Measurements from ENCODE around the gene TGM2.

Gene TGM2

DNA sequence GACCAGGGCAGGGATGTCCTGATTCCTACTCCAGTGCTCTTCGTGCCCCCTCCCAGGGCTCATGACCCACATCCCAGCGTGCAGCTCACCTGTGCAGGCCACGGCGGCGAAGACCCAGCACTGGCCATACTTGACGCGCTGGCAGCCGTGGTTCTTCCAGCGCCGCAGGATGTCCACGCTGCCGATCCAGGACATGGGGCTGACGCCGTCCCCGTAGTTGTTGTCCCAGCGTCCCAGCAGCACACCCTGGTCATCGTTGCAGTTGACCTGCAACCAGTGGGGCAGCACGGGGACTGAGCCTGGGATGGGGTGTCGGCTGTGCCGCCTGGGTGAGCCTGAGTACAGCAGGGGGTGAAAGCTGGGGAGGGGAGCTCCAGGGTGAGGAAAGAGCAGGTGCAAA, 18.4 kb downstream of the TGM2 start:
- DNase-seq (ENCODE audit: insufficient read length, low spot score) (no peak), FAIRE-seq (peak; percentile 64)

DNA sequence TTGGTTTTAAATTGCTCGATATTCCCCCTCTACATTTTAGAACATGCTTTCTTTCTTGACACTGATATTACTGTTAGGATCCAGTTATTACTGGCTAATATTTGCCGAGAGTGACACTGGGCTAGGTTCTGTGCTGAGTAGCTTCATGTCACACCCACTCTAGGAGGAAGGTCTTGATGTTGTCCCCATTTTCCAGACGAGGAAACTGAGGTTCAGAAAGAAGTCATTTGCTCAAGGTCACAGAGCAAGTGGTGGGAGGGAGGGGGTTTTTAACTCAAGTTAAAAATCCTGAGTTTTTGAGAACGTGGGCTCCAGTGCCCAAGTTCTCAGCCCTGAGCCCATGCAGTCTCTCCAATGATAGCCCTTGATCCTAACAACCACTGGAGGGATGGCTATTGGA, 18.9 kb downstream of the TGM2 start:
- DNase-seq (ENCODE audit: insufficient read length, low spot score) (no peak), FAIRE-seq (peak; percentile 42)

DNA sequence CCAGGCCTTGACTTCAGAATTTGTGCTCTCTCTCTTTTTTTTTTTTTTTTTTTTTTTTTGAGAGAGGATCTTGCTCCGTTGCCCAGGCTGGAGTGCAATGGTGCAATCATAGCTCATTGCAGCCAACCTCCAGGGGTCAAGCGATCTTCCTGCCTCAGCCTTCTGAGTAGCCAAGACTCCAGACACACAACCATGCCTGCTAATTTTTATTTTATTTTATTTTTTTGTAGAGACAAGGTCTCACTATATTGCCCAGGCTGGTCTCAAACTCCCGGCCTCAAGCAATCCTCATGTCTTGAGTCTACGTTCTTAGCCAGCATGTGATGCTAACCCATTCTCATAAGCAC, 19.4 kb downstream of the TGM2 start:
- FAIRE-seq (no peak), DNase-seq (ENCODE audit: insufficient read length, low spot score) (no peak)

DNA sequence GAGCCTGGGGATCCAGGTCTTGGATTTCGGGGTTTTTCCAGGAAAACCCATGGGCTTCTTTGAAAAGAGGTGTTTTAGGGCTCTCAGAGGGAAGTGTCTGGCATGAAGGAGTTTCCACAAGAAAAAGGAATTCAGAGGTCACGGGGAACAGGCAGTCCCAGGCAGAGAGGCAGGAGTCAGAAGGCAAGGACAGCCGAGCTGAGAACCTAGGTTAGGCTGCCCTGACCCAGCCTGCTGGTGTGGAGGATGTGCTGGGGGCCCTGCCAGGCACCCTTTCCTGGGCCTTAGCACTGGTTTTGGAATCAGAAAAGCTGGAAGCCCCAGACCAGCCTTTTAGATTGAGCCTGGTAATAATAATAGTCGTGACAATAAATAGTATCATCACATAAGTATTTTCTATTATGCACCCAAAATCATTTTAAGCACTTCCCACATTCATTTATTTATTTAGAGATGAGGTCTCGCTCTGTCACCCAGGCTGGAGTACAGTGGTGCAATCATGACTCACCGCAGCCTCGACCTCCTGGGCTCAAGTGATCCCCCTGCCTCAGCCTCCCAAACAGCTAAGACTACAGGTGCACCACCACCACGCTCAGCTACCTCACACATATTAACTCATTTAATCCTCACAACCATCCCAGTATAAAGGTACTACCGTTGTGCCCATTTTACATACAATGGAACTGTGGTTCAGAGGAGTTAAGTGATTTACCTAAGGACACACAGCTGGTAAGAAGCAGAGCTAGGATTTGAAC, 19.9 kb downstream of the TGM2 start:
- DNase-seq (ENCODE audit: insufficient read length, low spot score) (no peak), FAIRE-seq (peak; percentile 73)

DNA sequence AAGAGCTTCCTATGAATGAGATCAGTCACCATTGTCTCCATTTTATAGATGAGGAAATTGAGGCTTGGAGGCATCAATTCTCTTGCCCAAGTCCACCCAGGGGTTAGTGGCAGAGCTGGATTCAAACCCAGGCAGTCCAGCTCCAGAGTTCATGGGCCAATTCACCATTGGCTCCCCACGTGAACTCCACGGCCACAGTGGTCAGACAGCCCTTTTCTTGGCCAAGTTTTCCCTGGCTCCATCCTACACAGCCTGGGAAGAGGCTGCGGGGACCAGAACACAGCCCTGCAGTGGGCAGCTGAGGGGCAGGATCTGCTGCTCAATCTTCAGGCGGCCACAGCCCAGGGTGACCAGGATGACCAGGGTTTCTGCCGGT, 20.5 kb downstream of the TGM2 start:
- FAIRE-seq, result no peak
- DNase-seq (ENCODE audit: insufficient read length, low spot score), result no peak

DNA sequence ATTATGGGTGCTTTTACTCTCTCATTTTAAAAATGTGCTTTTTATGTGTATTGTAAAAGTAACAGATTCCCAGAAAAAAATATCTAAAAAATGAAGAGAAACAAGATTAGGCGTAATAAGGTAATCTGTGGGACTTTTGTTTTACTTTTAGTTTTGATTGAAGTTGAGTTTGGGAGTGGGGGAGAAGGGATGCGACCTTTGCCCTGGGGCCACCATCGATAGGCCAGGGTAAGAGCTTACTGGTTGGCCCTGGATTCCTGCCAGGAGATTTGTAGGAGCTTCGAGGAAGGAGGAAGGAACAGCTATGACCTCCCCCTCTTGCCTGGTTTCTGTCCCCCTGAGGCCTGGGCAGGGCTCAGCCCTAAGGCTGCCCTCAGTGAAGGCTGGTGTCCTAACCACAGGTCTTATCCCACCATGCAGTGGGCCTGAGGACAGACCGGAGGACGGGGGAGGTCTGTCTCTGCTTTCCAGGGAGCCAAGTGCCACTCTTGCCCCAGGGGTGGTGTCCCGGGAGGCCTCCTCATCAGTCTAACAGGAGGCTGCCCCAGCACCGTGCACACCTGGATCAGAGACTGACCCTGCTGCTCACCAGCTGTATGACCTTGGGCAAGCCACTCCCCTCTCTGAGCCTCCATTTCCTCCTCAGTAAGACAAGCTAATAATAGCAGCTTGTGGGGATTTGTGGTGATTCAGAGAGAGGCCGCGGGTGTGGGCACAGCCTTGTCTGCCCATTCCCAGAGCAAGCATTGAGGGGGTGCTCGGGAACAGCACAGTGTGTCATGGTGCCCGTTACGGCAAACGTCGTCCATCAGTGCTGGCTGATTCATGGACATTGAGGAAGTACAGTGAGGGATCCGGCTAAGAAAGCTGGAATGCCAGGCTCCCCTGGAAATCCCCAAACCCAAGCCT, 21.2 kb downstream of the TGM2 start:
- peak; percentile 81 for DNase-seq (ENCODE audit: insufficient read length, low spot score)
- peak; percentile 97 for FAIRE-seq

DNA sequence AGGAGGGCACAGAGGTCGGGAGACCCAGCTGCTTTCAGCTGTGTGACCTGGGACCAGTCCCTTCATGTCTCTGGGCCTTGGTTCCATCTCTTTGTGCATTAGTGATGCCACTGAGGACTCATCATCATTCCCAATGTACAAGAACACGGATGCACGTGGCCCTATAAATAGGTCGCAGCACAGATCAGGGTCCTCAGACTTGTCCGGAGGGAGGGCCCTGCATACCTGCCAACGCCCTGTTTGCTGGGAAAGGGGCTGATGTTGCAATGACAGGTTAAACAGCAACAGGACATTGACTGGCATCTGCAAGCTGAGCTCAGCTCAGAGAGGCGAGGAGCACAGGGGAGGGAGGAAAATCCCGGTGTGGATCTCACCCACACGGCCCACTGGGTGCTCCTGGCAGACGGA, 21.8 kb downstream of the TGM2 start:
- peak; percentile 92 for FAIRE-seq

DNA sequence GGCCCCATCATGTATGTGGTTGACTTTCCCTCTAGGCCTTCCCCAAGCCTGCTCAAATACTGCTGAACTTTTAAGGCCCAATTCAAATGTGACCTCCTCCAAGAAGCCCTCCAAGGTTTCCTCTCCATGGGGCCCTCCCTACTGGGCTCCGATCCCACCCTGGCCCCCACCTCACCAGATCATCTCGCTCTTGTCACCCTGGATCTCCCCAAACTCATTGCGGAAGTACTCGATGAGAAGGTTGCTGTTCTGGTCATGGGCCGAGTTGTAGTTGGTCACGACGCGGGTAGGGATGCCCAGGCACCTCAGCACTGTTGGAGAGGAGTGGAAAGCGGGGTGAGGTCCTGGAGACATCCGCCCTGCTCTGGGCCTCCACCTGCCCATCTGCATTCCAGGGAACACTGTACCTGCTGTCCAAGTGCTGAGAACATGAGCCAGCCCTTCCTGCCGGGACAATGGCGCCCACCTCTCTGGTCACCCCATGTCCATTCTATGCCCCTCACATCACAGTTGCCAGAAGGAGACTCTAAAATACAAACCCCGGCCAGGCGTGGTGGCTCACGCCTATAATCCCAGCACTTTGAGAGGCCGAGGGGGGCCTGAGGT, 23.1 kb downstream of the TGM2 start:
- FAIRE-seq (peak; percentile 51), DNase-seq (ENCODE audit: insufficient read length, low spot score) (no peak)

More for the DNA sequence above, 21.8 kb downstream of the TGM2 start:
- no peak for DNase-seq (ENCODE audit: insufficient read length, low spot score)

DNA sequence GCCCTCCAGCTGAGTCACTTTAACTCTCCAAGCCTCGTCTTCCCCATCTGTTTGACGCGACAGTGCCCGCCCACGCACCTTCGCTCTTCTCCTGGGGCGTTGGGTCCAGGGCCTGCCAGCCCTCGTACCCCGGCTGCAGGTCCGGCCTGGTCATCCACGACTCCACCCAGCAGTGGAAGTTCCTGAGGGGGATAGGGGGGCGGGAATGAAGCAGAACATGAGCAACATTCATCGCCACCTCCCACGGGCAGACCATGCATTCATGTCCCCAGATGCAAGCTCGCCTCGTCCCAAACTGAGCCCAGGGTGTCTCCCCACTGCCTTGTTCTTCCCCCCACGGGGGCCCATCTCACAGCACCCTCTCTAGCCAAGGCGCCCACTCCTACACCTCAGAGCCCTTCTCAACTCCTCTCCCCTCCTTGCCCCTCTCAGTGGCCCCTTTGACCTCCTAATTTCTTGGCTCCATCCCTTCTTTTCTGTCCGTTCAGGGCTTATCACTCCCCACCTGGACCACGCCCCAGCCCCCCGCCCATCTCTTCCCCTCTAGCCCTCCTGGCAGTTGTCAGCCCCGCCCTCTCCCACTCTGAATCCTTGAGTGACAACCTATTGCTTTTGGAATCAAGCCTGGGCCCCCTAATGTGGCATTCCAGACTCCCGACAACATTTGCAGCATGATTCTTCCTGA, 23.7 kb downstream of the TGM2 start:
- DNase-seq (ENCODE audit: insufficient read length, low spot score) (no peak), FAIRE-seq (peak; percentile 38)

DNA sequence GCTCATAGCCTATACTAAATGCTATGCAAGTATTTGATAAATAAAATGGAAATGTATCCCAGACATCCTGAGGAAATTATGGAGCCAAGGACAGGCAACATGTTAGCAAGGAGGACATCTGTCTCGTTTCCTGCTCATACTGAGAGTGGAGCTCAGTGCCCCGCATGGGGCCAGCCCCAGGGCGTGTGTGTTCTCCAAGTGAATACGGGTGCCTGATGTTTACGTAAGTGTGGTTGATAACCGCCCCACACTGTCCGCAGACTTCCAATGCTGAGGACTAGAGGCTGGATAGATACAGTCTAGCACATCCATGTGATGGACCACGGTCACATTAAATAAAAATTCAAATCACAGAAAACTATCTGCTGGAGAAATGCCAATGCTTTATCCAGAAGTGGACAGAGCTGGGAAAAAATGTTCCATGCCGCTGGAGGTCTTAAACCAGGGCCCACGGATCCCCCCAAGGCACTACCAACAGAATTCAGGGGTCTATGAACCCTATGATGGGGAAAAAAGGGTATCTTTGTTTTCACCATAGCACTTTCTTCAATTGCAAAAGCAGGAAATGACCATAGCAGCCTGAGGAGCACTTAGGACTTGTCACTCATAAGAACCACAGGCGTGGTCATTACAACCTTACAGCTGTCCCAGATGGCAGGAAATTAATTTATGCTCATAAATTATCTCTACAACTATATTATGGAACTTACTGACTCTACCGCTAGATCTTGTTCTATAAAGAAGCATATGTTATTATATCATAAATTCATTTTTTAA, 24.9 kb downstream of the TGM2 start:
- FAIRE-seq, result peak; percentile 46
- peak; percentile 86 for DNase-seq (ENCODE audit: insufficient read length, low spot score)

DNA sequence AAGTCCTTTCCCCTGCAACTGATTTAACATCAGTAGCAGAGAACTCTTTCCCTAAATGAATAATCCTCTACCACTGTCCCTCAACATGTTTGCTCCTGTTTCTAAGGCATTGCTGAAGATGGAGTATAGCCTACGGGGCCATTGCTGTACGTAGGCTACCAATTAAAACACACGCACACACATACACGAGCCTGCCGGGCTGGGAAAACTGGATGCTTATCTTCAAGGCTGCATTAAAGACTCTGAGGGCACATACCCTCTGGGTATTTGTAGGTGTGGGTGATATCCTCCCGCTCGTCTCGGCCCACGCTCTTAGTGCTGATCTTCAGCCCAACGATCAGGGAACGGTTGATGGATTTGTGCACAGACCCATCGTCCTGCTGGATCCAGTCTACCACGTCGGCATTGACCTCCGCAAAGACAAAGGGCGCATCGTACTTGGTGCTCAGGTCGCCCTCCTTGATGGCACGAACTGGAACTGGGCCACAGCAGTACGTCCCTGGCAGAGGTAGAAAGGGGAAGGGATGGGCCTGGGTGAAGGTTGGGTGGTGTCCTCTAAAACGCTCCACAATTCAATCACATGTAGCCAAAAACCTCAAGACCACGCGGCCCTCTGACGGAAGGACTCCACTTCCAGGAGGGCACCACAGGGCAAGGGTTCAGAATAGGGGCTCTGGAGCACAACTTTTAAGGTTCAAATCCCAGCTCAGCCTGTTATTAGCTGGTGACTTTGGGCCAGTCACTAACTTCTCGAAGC, 25.7 kb downstream of the TGM2 start:
- no peak for DNase-seq (ENCODE audit: insufficient read length, low spot score)
- peak; percentile 51 for FAIRE-seq

DNA sequence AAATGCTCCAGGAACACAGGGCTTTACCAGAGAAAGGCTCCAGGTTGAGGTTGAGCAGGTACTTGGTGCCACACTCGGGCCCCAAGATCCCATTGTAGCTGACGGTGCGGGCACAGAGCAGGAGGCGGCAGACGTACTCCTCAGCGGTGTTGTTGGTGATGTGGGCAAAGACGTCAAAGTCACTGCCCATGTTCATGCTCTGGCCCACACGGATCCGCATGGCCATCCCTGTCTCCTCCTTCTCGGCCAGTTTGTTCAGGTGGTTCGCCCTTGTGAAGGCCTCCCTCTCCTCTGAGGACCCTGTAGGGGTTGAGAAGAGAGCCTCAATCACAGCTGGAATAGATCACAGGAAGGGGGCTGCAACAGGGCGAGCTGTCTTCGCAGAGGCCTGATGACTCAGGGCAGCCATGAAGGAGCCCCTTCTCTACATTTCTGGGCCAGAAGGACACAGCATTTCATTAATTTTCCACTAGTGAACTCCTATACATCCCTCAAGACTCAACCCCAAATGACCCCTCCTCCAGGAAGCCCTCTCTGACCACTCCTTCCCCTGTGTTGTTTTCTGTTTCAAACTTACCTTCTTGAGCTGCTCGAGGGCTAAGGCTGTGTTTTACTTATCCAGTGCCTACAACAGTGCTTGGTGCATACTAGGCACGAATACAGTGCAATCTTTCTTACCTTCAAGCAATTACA, 26.8 kb downstream of the TGM2 start:
- DNase-seq (ENCODE audit: insufficient read length, low spot score) (no peak), FAIRE-seq (peak; percentile 84)

DNA sequence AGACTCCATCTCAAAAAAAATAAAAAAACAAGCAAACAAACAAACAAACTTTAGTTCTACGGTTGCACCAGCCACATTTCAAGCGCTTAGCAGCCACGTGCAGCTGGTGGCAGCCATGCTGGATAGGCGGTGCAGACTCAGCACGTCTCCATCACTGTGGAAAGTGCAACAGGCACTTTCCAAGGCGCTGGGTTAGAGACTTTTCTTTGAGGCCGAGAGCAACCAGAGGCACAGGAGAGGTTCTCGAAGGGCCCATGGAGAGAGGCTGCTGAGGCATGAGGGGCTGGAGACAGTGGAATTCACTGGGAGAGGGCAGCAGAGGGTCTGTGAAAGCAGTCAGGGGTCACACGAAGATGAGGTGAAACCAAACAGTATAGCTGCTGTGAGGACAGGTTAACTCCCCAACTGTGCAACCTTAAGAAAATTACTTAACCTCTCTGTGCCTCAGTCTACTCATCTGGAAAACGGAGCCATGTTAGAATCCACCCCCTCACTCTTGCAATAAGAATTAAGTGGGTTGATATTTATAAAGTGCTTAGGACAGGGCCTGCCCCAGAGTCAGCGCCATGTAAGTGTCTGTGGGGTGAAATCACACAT, 27.5 kb downstream of the TGM2 start:
- FAIRE-seq (no peak), DNase-seq (ENCODE audit: insufficient read length, low spot score) (no peak)

DNA sequence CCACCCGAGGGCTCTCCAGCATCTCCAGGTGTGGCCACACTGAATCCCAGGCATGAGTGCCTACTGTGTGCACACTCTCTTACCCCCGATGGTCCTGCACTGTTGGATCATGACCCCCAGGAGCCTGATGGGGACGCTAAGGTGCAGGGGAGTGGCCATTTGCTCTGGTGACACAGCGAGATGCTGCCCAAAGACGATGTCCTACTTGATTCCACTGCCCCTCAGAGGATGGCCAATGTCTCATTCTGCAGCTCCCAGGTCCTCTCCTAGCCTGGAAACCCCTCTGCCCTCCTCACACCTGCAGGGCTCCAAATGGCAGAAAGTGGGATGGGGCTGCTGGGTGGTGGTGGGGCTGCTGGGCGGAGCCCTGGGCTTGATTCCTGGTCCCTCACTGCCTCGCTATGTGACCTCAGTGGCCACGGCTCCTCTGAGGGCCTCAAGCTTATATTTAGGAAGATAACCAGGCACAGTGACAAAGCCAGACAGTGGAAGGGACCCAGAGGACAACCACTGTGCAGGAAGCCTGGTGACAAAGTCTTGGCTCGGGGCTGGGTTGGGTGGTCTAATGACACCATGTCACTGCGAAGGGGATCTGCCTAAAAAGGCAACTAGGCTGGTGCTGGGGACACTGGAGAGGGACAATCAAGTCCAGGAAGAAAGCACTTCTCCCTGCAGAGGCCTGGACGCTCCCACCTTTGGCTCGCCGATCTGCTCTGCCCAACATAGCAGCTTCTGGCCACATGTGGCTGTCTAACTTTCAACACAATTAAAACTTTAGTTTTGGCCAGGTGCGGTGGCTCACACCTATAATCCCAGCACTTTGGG, 28.4 kb downstream of the TGM2 start:
- DNase-seq (ENCODE audit: insufficient read length, low spot score) (no peak), FAIRE-seq (no peak)

DNA sequence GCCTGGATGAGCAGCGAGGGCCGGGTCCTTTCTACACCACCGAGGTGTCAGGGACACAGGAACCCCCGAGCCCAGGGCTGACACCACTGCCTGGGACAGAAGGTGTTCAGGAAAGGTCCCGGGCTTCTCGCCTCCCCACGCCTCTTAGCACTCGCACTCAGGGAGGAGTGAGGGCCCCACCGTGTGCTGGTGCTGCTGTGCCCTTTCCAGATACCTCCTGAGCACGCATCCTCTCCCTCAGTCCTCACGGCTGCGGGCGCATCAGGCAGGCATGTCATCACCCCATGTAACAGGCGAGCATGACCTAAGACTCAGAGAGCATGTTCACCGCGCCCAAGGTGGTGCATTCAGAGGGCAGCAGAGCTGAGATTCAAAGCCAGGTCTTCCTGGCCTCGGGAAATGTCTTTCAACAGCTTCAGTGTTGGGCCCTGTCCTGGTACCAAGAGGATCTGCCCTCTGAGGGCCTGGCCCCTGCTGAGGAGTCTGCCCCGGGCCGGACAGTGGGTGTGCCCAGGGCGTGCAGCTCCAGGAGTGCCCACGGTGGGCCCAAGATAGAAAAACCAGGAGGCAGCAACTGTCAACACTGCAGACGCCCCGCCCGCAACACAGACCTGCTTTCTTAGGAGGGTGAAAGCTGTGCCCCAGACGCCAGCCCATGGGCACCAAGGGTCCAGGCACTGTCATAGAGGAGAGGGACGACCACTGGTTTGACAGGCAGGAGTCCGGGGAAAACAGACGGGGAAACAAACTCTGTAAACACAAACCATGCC, 29.2 kb downstream of the TGM2 start:
- no peak for FAIRE-seq
- DNase-seq (ENCODE audit: insufficient read length, low spot score), result no peak

DNA sequence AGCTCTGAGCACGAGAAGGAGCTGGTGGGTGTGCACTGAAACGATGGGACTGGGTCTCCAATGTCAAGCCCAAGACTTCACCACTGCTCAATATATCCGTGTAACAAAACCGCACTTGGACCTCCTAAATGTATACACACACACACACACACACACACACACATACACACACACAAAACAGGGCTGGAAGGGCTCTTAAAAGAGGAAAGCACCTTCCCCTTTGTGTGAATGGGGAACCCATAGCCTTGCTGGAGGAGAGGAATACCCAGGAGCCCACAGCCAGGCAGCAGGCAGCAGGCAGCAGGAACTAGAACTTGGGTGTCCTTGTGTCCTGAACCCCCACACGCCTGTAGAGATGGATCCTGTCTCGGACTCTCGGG, 29.8 kb downstream of the TGM2 start:
- FAIRE-seq (no peak), DNase-seq (ENCODE audit: insufficient read length, low spot score) (no peak)
